ENCODE data around the gene SPOUT1. TPM values are rescaled to one million over a fixed set of nuclear protein-coding genes. Genes with fewer than 3 reads are reported as not detected.
A peak's percentile ranks its signal among the peaks of the same experiment; 100 is the strongest.

SPOUT1 gene
- total RNA-seq, 2 experiments from 2014 or later: 72.9 to 82.3 TPM

GRCh38 chr9:128833696-128834095 is 4.1 kb upstream of the SPOUT1 start:
- intact Hi-C loops (cut with micrococcal nuclease): no loop called here
- H3K4me3 Mint-ChIP-seq: no peak overlapping the region
- CTCF ChIA-PET: no interaction called here
- H3K27me3 Mint-ChIP-seq (ENCODE audit: low read depth): no peaks in the 10 kb centered on the region
- DNase-seq: no peak
- H3K36me3 Mint-ChIP-seq (ENCODE audit: low read depth): peaks cover 13% of the 10 kb centered on the region
- H3K4me1 Mint-ChIP-seq (ENCODE audit: low read depth): peaks cover 8% of the 10 kb centered on the region
- H3K27ac Mint-ChIP-seq: no peak overlapping the region
- H3K9me3 Mint-ChIP-seq: no peaks in the 10 kb centered on the region

GRCh38 chr9:128828719-128829452 is 708 bp downstream of the SPOUT1 start:
- Mint-ChIP-seq H3K4me3 (peak overlapping the region; percentile 92), H3K4me1 (ENCODE audit: low read depth) (peaks cover 18% of the 10 kb centered on the region), H3K27ac (peak overlapping the region; percentile 86), H3K27me3 (ENCODE audit: low read depth) (no peaks in the 10 kb centered on the region), H3K36me3 (ENCODE audit: low read depth) (peaks cover 13% of the 10 kb centered on the region), H3K9me3 (no peaks in the 10 kb centered on the region)
- CTCF ChIA-PET: interaction anchor here (0.9 to 2.6 kb wide), 2 partner anchors 10 to 99 kb away, joined by 3 to 21 read pairs; partner anchors contain the start of gene ENDOG
- no peak for DNase-seq
- intact Hi-C loops (cut with micrococcal nuclease): loop anchor here (1.0 kb wide), 3 partner anchors 11 to 373 kb away; partner anchors contain the start of genes ENDOG, KYAT1 and ODF2

- peak overlapping the region; percentile 92 for H3K4me3 Mint-ChIP-seq
- no peaks in the 10 kb centered on the region for H3K27me3 Mint-ChIP-seq (ENCODE audit: low read depth)
- peaks cover 13% of the 10 kb centered on the region for H3K36me3 Mint-ChIP-seq (ENCODE audit: low read depth)
- CTCF ChIA-PET: interaction anchor here (1.2 to 2.6 kb wide), 2 partner anchors 9 to 100 kb away, joined by 3 to 21 read pairs; partner anchors contain the start of gene ENDOG
- DNase-seq: no peak
- H3K4me1 Mint-ChIP-seq (ENCODE audit: low read depth): peaks cover 18% of the 10 kb centered on the region
- no peaks in the 10 kb centered on the region for H3K9me3 Mint-ChIP-seq
- peak overlapping the region; percentile 86 for H3K27ac Mint-ChIP-seq
- intact Hi-C loops (cut with micrococcal nuclease): no loop called here
Measured at GRCh38 chr9:128828267-128828666, 1.3 kb downstream of the SPOUT1 start.

GRCh38 chr9:128825923-128826700 is 3.5 kb downstream of the SPOUT1 start:
- CTCF ChIA-PET: interaction anchor here (1.2 kb wide), 1 partner anchor 12 kb away, joined by 3 read pairs; no protein-coding TSS in a partner anchor
- H3K27me3 Mint-ChIP-seq (ENCODE audit: low read depth): no peaks in the 10 kb centered on the region
- peaks cover 21% of the 10 kb centered on the region for H3K4me1 Mint-ChIP-seq (ENCODE audit: low read depth)
- H3K9me3 Mint-ChIP-seq: no peaks in the 10 kb centered on the region
- H3K4me3 Mint-ChIP-seq: no peak overlapping the region
- peaks cover 18% of the 10 kb centered on the region for H3K36me3 Mint-ChIP-seq (ENCODE audit: low read depth)
- intact Hi-C loops (cut with micrococcal nuclease): no loop called here
- DNase-seq: no peak
- no peak overlapping the region for H3K27ac Mint-ChIP-seq

GRCh38 chr9:128824911-128825310 is 4.7 kb downstream of the SPOUT1 start:
- no peak for DNase-seq
- intact Hi-C loops (cut with micrococcal nuclease): no loop called here
- H3K27me3 Mint-ChIP-seq (ENCODE audit: low read depth): no peaks in the 10 kb centered on the region
- no peak overlapping the region for H3K27ac Mint-ChIP-seq
- H3K4me1 Mint-ChIP-seq (ENCODE audit: low read depth): peaks cover 26% of the 10 kb centered on the region
- H3K9me3 Mint-ChIP-seq: no peaks in the 10 kb centered on the region
- CTCF ChIA-PET: interaction anchor here (0.6 to 1.2 kb wide), 3 partner anchors 13 to 91 kb away, joined by 3 read pairs; no protein-coding TSS in a partner anchor
- H3K4me3 Mint-ChIP-seq: no peak overlapping the region
- H3K36me3 Mint-ChIP-seq (ENCODE audit: low read depth): peaks cover 18% of the 10 kb centered on the region

- CTCF ChIA-PET: interaction anchor here (0.5 kb wide), 1 partner anchor 106 kb away, joined by 5 read pairs; no protein-coding TSS in a partner anchor
- Mint-ChIP-seq H3K27me3 (ENCODE audit: low read depth) (no peaks in the 10 kb centered on the region), H3K27ac (no peak overlapping the region), H3K9me3 (no peaks in the 10 kb centered on the region), H3K4me3 (no peak overlapping the region), H3K4me1 (ENCODE audit: low read depth) (peaks cover 31% of the 10 kb centered on the region), H3K36me3 (ENCODE audit: low read depth) (peaks cover 16% of the 10 kb centered on the region)
- intact Hi-C loops (cut with micrococcal nuclease): no loop called here
- DNase-seq: no peak
Measured at GRCh38 chr9:128823903-128824406, 5.6 kb downstream of the SPOUT1 start.

GRCh38 chr9:128823362-128823902 is 6.2 kb downstream of the SPOUT1 start:
- CTCF ChIA-PET: interaction anchor here (0.5 kb wide), 1 partner anchor 106 kb away, joined by 5 read pairs; no protein-coding TSS in a partner anchor
- Mint-ChIP-seq H3K4me3 (no peak overlapping the region), H3K27me3 (ENCODE audit: low read depth) (no peaks in the 10 kb centered on the region), H3K27ac (no peak overlapping the region), H3K9me3 (no peaks in the 10 kb centered on the region), H3K36me3 (ENCODE audit: low read depth) (peaks cover 15% of the 10 kb centered on the region), H3K4me1 (ENCODE audit: low read depth) (peaks cover 25% of the 10 kb centered on the region)
- no peak for DNase-seq
- intact Hi-C loops (cut with micrococcal nuclease): no loop called here

GRCh38 chr9:128822407-128823042 is 7.1 kb downstream of the SPOUT1 start:
- CTCF ChIA-PET: no interaction called here
- DNase-seq: no peak
- Mint-ChIP-seq H3K36me3 (ENCODE audit: low read depth) (peaks cover 15% of the 10 kb centered on the region), H3K27me3 (ENCODE audit: low read depth) (no peaks in the 10 kb centered on the region), H3K4me1 (ENCODE audit: low read depth) (peaks cover 22% of the 10 kb centered on the region), H3K4me3 (no peak overlapping the region), H3K27ac (no peak overlapping the region), H3K9me3 (no peaks in the 10 kb centered on the region)
- intact Hi-C loops (cut with micrococcal nuclease): no loop called here

- intact Hi-C loops (cut with micrococcal nuclease): no loop called here
- CTCF ChIA-PET: no interaction called here
- no peak overlapping the region for H3K27ac Mint-ChIP-seq
- H3K36me3 Mint-ChIP-seq (ENCODE audit: low read depth): peaks cover 12% of the 10 kb centered on the region
- no peak overlapping the region for H3K4me3 Mint-ChIP-seq
- H3K9me3 Mint-ChIP-seq: no peaks in the 10 kb centered on the region
- no peaks in the 10 kb centered on the region for H3K27me3 Mint-ChIP-seq (ENCODE audit: low read depth)
- DNase-seq: no peak
- peaks cover 22% of the 10 kb centered on the region for H3K4me1 Mint-ChIP-seq (ENCODE audit: low read depth)
Measured at GRCh38 chr9:128821584-128822406, 7.8 kb downstream of the SPOUT1 start.

GRCh38 chr9:128820665-128821583 is 8.7 kb downstream of the SPOUT1 start:
- Mint-ChIP-seq H3K4me3 (no peak overlapping the region), H3K9me3 (no peaks in the 10 kb centered on the region), H3K36me3 (ENCODE audit: low read depth) (peaks cover 10% of the 10 kb centered on the region), H3K27me3 (ENCODE audit: low read depth) (no peaks in the 10 kb centered on the region), H3K4me1 (ENCODE audit: low read depth) (peaks cover 22% of the 10 kb centered on the region), H3K27ac (no peak overlapping the region)
- no peak for DNase-seq
- intact Hi-C loops (cut with micrococcal nuclease): no loop called here
- CTCF ChIA-PET: interaction anchor here (0.6 kb wide), 1 partner anchor 511 kb away, joined by 3 read pairs; no protein-coding TSS in a partner anchor
